GM23248 (cell line): ENCODE results near the gene SLC19A1.

Source experiments
- EZH2 ChIP-seq: fragments of 200-600 bp; sonication (generic); IDR thresholded peaks from 2 replicates; pipeline ENCODE4 v1.6.1; 2018; ENCODE audit warnings: antibody characterized with exemption, mild to moderate bottlenecking; ENCODE audit not compliant: insufficient read depth, poor library complexity, severe bottlenecking
- EZH2phosphoT487 ChIP-seq: fragments of 200-600 bp; sonication (generic); IDR thresholded peaks from 2 replicates; pipeline ENCODE4 v1.6.1; 2018; ENCODE audit warnings: antibody characterized with exemption, moderate library complexity, mild to moderate bottlenecking, low read depth; ENCODE audit not compliant: insufficient read depth

DNA sequence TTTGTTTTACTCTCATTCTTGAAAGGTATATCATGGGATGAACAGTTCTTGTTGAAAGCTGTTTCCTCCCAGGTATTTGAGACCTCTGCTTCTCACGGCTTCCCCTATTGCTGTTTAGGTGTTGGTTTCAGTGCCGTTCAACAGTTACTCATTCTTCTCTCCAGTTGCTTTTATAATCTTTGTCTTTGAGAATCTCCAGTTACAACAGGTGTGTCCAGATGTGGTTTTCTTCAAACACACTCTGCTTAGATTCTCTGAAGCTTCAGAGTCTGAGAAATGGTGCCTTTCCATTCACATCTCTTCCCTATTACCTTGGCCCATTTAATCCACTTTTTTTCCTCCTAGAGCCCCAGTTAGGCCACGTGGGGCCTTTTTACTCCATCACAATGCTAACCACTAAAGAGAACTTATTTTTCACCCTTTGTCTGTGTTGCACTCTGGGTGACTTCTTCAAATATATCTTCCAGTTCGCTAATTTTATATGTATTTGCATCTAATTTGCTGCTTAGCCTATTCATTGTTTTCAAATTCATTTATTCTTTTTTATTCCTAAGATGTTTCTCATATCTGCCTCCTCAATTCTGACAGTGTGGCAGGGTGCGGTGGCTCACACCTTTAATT lies 46.7 kb upstream of the SLC19A1 start:
- TF ChIP-seq EZH2 (no peak), EZH2phosphoT487 (no peak)
